Measurements from ENCODE around the gene SHMT1. TPM values are rescaled to one million over a fixed set of nuclear protein-coding genes. Genes with fewer than 3 reads are reported as not detected.

SHMT1 gene
- total RNA-seq, 1 donor from 2014 or later, result 3.9 TPM

DNA sequence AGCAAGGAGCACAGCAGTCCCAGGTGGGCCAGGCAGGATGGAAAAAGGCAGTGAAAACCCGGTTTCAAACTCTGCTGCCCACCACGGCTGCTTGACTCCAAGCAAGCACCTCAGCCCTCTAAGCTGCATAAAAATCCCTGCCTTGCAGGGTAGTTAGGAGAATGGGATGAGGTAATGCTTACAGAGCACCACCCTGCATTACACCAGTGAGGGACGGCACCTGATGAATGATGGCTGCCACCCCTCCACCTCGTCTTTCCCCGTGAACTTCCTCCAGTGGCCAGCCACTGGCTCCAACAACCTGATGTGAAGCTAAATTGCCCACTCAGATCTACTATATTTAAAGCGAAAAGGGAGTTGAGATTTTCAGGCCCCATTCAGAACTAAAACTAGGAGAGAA is 81.6 kb downstream of the SHMT1 start:
- DNase-seq, result no peak

DNA sequence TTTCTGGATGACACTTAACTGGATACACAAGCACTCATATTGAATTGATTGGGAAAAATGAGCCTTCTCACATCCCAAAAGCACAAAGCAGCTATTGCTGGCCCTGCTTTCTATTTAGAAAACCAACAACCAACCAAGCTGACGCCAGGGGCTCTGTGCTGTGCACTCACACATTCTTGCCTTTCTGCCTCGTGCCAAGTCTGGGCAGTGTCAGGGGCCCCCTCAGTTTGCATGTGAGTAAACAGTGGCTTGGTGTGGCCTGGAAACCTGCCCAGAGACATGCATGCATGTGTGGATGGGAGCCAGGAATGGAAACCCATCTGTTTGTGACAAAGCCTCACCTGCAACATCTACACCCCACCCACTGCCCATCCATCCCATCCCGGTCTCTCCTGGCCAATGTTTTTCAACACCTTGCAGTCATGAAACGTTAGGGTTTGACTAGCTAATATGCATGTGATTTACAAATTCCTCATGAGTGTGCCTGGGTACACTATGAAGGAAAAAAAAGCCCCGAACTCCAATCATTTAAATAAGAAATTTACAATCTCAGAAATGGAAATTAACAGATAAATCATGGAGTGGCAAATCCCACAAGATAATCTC is 82.5 kb downstream of the SHMT1 start:
- DNase-seq, result no peak

DNA sequence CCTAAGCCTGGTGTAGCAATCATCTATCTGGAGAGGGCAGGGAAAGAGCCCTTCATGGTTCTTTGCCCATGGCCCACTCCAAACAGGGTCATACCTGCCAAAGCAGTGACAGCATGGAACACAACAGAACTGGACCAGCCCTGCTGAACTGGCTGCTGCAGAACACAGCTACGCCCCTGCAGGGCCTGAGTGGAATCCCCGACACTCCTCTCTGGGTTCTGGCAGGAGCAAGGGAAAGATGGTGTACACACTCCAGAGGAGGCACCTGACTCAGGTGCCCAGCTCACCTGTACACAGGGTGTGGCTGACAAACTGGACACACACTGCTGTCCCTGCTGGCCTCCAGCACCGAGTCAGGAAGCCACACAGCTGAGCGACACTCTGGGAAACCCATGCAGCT is 83.1 kb downstream of the SHMT1 start:
- no peak for DNase-seq

DNA sequence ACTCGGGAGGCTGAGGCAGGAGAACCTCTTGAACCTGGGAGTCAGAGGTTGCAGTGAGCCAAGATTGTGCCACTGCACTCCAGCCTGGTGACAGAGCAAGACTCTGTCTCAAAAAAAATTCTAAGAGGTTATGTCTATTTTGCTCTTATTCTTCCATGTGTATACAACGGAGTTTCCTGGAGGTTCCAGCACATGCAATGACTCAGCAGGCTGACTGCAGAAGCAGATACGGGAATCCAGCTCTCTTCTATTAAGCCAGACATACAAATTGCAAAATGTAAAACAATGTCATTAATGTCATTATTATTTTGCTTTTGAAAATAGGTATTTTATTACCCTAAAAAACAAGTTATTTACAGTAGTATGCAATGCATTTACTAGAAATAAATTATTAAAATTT is 84.5 kb downstream of the SHMT1 start:
- no peak for DNase-seq

Small RNA genes lying within 50 kb of the gene (small RNA-seq; reads per million reads assigned to genes)
- not detected for gene AL353997.5

Other genes starting within 250 kb of the SHMT1 start
- 79.7 TPM for gene ALKBH5, start 179.7 kb downstream of the SHMT1 start, total RNA-seq
- 34.0 TPM for gene LLGL1, start 137.9 kb downstream of the SHMT1 start, total RNA-seq
- gene FLII, start 104.8 kb downstream of the SHMT1 start, total RNA-seq, result 49.6 TPM
- gene MIEF2, start 102.9 kb downstream of the SHMT1 start, total RNA-seq, result 29.2 TPM
- 38.7 TPM for gene TOP3A, start 48.6 kb downstream of the SHMT1 start, total RNA-seq
- gene SMCR8, start 48.3 kb downstream of the SHMT1 start, total RNA-seq, result 11.4 TPM
- not detected for gene EVPLL, start 14.2 kb upstream of the SHMT1 start, total RNA-seq
- gene LGALS9C, start 113.2 kb upstream of the SHMT1 start, total RNA-seq, result not detected

Data from occipital lobe (tissue), 3 donors.